Measurements from ENCODE around the gene CBR3.

DNA sequence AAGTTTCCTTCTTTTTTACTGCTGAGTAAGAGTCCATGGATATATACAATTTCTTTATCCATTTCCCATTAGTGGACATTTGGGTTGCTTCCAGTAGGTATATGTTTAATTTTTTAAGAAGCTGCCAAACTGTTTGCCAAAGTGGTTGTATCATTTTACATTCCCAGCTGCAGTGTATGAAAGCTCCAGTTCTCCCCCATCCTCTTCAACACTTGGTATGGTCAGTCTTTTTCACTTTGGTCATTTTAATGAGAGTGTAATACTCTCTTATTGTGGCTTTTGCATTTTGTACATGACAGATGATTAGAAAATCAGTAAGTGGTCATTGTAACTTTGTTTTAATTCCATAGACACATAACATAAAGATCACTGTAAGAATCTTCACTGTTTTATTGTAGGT, 44.3 kb downstream of the CBR3 start:
- no peak for TF ChIP-seq CTCF (IDR thresholded peaks at IDR 0.05; ENCODE audit: insufficient read depth, low read depth, low read length)
- TF ChIP-seq EZH2 (IDR thresholded peaks at IDR 0.05; ENCODE audit: insufficient read depth, low read length), result no peak
